Activated CD4-positive, alpha-beta T cell treated with anti-CD3 and anti-CD28 coated beads, Interleukin-2, amount 50 U/mL, for 24 hours (primary cell): ENCODE results near the gene ZNF185.

ENCODE experiments used
- DNase-seq, 2 donors: peaks; one replicate each; pipeline ENCODE4 v3.0.0-alpha.2; 2020; ENCODE audit warnings: low read depth in 1 of 2, low spot score in 1 of 2

Gene ZNF185

DNA sequence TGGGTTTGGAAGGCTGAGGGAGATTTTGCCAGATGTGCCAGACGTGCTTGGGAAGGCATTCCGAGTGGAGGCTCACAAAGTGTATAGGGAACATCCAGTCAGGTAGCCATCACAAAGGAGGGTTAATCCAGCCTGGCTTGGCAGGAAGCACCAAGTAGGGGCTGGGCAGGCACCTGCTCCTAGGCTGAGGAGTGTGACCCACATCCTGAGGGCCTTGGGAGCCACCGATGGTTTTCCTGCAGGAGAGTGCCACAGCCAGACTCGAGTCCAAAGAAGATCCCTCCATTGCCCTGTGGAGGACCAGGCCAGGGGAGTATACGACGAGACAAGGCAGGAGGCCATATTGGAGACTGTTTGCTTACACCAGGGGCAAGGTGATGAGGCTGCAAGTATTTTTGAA lies 48.8 kb downstream of the ZNF185 start:
- DNase-seq: no peak
